NCI-H82 treated with DMSO at 0.1 percent for 48 hours (cell line): ENCODE data around the gene ACOXL.
"Not testable (repeated sequence)": the region's sequence is repeated elsewhere in the genome, so short reads cannot be mapped to it uniquely, and the experiment has no call there.

Source experiments
- DNase-seq: peaks from one replicate; lab custom pipeline; 2025; ENCODE audit not compliant: unreplicated experiment; lab: John Stamatoyannopoulos, UW

Gene ACOXL

GRCh38 chr2:111050701-111051376 is 318.5 kb downstream of the ACOXL start:
- no peak for DNase-seq

GRCh38 chr2:111052621-111053020 is 320.2 kb downstream of the ACOXL start:
- no peak for DNase-seq

- DNase-seq, result no peak
Measured at GRCh38 chr2:111053266-111053665, 320.9 kb downstream of the ACOXL start.

- DNase-seq, result no peak
Measured at GRCh38 chr2:111053825-111054515, 321.6 kb downstream of the ACOXL start.

- DNase-seq, result no peak
Measured at GRCh38 chr2:111054791-111055691, 322.7 kb downstream of the ACOXL start.

GRCh38 chr2:111055735-111056134 is 323.4 kb downstream of the ACOXL start:
- DNase-seq, result no peak

GRCh38 chr2:111057045-111057444 is 324.7 kb downstream of the ACOXL start:
- DNase-seq, result no peak

GRCh38 chr2:111057721-111058120 is 325.3 kb downstream of the ACOXL start:
- DNase-seq, result no peak

- no peak for DNase-seq
Measured at GRCh38 chr2:111058264-111058663, 325.9 kb downstream of the ACOXL start.

- no peak for DNase-seq
Measured at GRCh38 chr2:111061191-111061590, 328.8 kb downstream of the ACOXL start.

- no peak for DNase-seq
Measured at GRCh38 chr2:111062417-111062816, 330.0 kb downstream of the ACOXL start.

GRCh38 chr2:111066062-111066593 is 333.8 kb downstream of the ACOXL start:
- DNase-seq, result no peak

GRCh38 chr2:111068435-111069058 is 336.2 kb downstream of the ACOXL start:
- no peak for DNase-seq

- no peak for DNase-seq
Measured at GRCh38 chr2:111069722-111070121, 337.3 kb downstream of the ACOXL start.

GRCh38 chr2:111071600-111072171 is 339.3 kb downstream of the ACOXL start:
- DNase-seq, result no peak

- no peak for DNase-seq
Measured at GRCh38 chr2:111072220-111072871, 340.0 kb downstream of the ACOXL start.

GRCh38 chr2:111082659-111083058 is 350.3 kb downstream of the ACOXL start:
- not testable (repeated sequence) for DNase-seq

GRCh38 chr2:111091811-111092211 is 359.4 kb downstream of the ACOXL start:
- DNase-seq, result no peak

GRCh38 chr2:111094691-111095090 is 362.3 kb downstream of the ACOXL start:
- DNase-seq, result no peak

- no peak for DNase-seq
Measured at GRCh38 chr2:111095434-111095833, 363.1 kb downstream of the ACOXL start.
